GM08714 (cell line): ENCODE data around the gene MAPK8IP1.
A peak's percentile ranks its signal among the peaks of the same experiment; 100 is the strongest.
"Not testable (repeated sequence)": the region's sequence is repeated elsewhere in the genome, so short reads cannot be mapped to it uniquely, and the experiment has no call there.

Source experiments
- H3K4me3 ChIP-seq: fragments of 200-500 bp; sonication (Bioruptor generic); 2 replicates; pipeline ENCODE4 v1.5.1; 2014; ENCODE audit warnings: mild to moderate bottlenecking, low read length, inconsistent platforms
- ZNF274 ChIP-seq: IDR thresholded peaks from 2 replicates; pipeline ENCODE4 v1.6.1; 2012; ENCODE audit warnings: mild to moderate bottlenecking, low read depth, low read length

Gene MAPK8IP1

DNA sequence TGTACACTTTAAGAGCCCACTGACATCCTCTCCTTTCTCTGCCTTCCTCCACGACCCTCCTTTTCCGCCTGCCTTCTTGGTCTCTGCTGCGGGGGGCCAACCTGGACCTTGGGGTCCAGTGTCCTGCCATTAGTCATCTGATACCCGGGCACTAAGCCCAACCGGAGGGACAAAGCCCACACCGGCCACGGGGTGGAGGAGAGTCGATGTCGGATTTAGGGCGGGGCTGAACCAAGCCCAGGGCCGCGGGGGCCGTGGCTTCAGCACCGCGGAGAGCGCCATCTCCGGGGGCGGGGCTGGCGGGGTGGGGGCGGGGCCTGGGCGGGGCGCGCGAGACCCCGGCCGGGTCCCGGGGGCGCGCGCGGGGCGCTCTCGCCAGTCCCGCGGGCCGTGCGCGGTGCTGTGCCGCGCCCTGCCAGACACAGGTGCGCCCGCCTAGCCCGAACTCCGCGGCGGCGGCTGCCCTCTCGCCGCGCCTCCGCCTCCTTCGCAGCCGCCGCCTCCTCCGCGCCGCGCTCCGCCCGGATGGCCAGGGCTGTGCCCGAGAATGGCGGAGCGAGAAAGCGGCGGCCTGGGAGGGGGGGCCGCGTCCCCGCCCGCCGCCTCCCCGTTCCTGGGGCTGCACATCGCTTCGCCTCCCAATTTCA lies at the start of gene MAPK8IP1:
Gene MAPK8IP1 (plus strand): TSS at position 378 of the 647 bp plus-strand sequence. CDS start 170 bp downstream, at position 548.
- no peak for TF ChIP-seq ZNF274
- peak within 1 kb of the TSS; percentile 35; the same call in 1 of the 2 replicates for H3K4me3 ChIP-seq

DNA sequence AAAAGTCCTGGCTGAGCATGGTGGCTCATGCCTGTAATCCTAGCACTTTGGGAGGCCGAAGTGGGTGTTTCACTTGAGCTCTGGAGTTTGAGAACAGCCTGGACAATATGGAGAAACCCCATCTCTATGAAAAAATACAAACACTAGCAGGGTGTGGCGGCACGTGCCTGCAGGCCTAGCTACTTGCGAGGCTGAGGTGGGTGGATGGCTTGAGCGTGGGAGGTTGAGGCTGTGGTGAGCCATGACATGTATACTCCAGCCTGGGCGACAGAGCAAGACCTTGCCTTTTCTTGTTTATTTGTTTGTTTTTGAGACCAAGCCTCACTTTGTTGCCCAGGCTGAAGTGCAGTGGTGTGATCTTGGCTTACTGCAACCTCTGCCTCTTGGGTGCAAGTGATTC lies 46.2 kb upstream of the MAPK8IP1 start:
- no peak for TF ChIP-seq ZNF274
- no peak overlapping the region for H3K4me3 ChIP-seq

GRCh38 chr11:45840251-45840650 lies 45.2 kb upstream of the MAPK8IP1 start:
- not testable (repeated sequence) for H3K4me3 ChIP-seq

- TF ChIP-seq ZNF274, result no peak
- H3K4me3 ChIP-seq, result no peak overlapping the region
Observed at GRCh38 chr11:45843158-45843924, 42.1 kb upstream of the MAPK8IP1 start.

DNA sequence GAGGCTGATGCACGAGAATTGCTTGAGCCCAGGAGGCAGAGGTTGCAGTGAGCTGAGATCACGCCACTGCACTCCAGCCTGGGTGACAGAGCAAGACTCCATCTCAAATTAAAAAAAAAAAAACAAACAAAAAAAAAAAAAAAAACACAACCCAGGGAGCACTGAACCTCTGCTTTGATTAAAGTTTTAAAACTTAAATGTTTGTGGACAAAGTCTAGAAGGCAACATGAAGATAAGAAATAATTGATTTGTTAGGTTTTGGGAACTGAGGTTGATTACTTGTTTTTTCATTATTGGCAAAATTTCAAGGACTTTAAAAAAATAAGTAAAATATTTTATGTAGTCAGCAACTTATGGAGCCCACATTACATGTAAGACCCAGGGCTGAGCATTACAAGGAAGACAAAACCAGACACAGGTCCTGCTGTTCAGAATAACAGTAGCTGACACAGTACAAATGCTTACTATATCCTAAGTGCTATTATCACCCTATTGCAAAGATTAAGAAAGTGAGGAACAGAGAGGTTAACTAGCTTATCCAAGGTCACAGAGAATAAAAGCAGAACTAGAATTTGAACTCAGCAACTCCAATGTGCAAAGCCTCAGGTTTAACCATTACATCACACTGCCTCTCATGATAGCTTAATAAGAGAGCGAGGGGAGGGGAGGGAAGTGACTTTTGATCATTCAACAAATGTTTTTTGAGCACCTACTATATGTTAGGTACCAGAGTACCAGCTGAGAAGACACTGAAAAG lies 40.5 kb upstream of the MAPK8IP1 start:
- no peak for TF ChIP-seq ZNF274
- no peak overlapping the region for H3K4me3 ChIP-seq

GRCh38 chr11:45846174-45846675 lies 39.2 kb upstream of the MAPK8IP1 start:
- no peak for TF ChIP-seq ZNF274
- peak overlapping the region; percentile 33; the same call in 1 of the 2 replicates for H3K4me3 ChIP-seq

- no peak for TF ChIP-seq ZNF274
- peak within 1 kb of the TSS; percentile 91 for H3K4me3 ChIP-seq
Observed at GRCh38 chr11:45846974-45847910, 38.2 kb upstream of the MAPK8IP1 start, which contains the start of gene CRY2. Gene CRY2, plus strand, starts transcription at chr11:45847475. Its CDS starts 16 bp downstream, at chr11:45847491.

DNA sequence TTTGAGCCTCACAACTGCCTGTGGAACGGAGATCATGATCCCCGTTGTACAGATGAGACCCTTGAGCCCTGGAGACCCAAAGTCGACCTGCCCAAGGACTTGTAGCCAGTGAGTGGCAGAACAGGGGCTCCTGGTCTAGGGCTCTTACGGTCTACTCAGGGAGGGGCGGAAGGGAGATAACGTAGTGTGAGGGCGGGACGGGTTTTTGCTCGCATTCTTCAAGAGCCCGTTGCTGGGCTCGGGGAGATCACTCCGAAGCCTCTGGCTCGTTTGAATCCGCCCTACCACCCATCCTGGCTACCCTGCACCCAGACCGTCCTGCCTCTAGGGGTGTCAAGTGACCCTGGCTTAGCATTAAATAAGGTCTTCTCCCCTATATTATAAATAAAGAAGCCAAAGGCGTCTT lies 37.5 kb upstream of the MAPK8IP1 start:
- TF ChIP-seq ZNF274, result no peak
- H3K4me3 ChIP-seq, result peak overlapping the region; percentile 91

GRCh38 chr11:45848654-45849081 lies 36.8 kb upstream of the MAPK8IP1 start:
- H3K4me3 ChIP-seq, result peak overlapping the region; percentile 91; the same call in 1 of the 2 replicates
- no peak for TF ChIP-seq ZNF274

GRCh38 chr11:45850446-45850845 lies 35.0 kb upstream of the MAPK8IP1 start:
- TF ChIP-seq ZNF274, result no peak
- no peak overlapping the region for H3K4me3 ChIP-seq

- TF ChIP-seq ZNF274, result no peak
- no peak overlapping the region for H3K4me3 ChIP-seq
Observed at GRCh38 chr11:45851228-45851627, 34.2 kb upstream of the MAPK8IP1 start.

- no peak for TF ChIP-seq ZNF274
Observed at GRCh38 chr11:45852018-45852711, 33.3 kb upstream of the MAPK8IP1 start.

GRCh38 chr11:45852712-45853101 lies 32.7 kb upstream of the MAPK8IP1 start:
- no peak overlapping the region; the same call in 1 of the 2 replicates for H3K4me3 ChIP-seq
- TF ChIP-seq ZNF274, result no peak

More at GRCh38 chr11:45852018-45852711, 33.3 kb upstream of the MAPK8IP1 start:
- H3K4me3 ChIP-seq, result no peak overlapping the region; the same call in 1 of the 2 replicates
